ENCODE measurements around the gene CDK2AP2. TPM values are rescaled to one million over a fixed set of nuclear protein-coding genes. Genes with fewer than 3 reads are reported as not detected.

Gene CDK2AP2
- total and polyA plus RNA-seq, 2 donors (not counting 3 experiments of a cell fraction or from before 2014, with no cell fraction given), result 81.2 to 143 TPM

DNA sequence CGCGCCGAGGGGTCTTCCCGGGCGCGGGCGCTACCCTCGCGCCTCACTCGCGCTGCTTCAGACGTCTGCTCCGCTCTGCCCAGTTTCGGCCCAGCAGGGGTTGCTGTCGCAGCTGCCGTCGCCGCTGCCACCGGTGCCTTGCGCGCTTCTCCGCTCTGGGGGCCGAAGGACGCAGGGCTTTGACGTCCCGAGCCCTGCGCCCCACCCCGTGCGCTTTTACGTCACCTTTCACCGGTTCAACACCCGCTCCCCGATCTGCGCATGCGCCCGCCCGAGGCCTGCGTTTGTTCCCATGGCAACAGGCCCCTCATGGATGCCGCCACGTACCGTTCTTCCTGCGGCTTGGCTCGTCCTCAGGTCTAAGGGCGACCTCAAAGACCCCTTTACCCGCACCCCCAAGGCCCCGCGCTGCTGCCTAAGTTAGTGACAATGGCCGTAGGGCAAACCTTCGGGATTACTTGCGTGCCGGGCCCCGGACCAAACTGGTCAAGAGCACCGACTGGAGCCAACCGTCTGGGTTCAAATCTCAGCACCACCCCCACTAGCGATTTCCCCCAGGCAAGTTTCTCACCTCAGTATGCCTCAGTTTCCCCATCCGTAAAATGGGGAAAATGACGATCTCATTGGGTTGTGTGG is 642 bp upstream of the CDK2AP2 start:
- ChIA-PET CTCF (no interaction called here), POLR2A (no interaction called here)
- peaks cover 11% of the 10 kb centered on the region for H3K79me2 ChIP-seq (ENCODE audit: control insufficient read depth, insufficient read depth, low read length)

More for the DNA sequence above, 642 bp upstream of the CDK2AP2 start:
- H3K9me1 ChIP-seq (replicated peaks; ENCODE audit: control insufficient read depth, extremely low read depth, insufficient read depth, low read length), result no peaks in the 10 kb centered on the region
- TF ChIP-seq GATA2 (IDR thresholded peaks at IDR 0.05; ENCODE audit: insufficient read depth, insufficient read length, low read depth, low read length) (no peak), FOS (IDR thresholded peaks at IDR 0.05; ENCODE audit: borderline replicate concordance, insufficient read depth, low read length) (no peak), POLR2AphosphoS5 (IDR thresholded peaks at IDR 0.05; ENCODE audit: insufficient read depth, low read depth, low read length) (peak; percentile 75), MYC (IDR thresholded peaks at IDR 0.05; ENCODE audit: low read depth, low read length) (no peak), JUN (IDR thresholded peaks at IDR 0.05; ENCODE audit: borderline replicate concordance, insufficient read depth, insufficient read length, low read depth) (no peak), EZH2 (IDR thresholded peaks at IDR 0.05; ENCODE audit: borderline replicate concordance, low read depth, low read length, severe bottlenecking) (no peak), POLR2A (IDR thresholded peaks at IDR 0.05; ENCODE audit: low read depth, low read length) (peak; percentile 56)
- TF ChIP-seq, protein P1, sequence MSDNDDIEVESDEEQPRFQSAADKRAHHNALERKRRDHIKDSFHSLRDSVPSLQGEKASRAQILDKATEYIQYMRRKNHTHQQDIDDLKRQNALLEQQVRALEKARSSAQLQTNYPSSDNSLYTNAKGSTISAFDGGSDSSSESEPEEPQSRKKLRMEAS (IDR thresholded peaks at IDR 0.05; ENCODE audit: insufficient read depth, insufficient read length), result peak; percentile 62
- TF ChIP-seq, protein P2, sequence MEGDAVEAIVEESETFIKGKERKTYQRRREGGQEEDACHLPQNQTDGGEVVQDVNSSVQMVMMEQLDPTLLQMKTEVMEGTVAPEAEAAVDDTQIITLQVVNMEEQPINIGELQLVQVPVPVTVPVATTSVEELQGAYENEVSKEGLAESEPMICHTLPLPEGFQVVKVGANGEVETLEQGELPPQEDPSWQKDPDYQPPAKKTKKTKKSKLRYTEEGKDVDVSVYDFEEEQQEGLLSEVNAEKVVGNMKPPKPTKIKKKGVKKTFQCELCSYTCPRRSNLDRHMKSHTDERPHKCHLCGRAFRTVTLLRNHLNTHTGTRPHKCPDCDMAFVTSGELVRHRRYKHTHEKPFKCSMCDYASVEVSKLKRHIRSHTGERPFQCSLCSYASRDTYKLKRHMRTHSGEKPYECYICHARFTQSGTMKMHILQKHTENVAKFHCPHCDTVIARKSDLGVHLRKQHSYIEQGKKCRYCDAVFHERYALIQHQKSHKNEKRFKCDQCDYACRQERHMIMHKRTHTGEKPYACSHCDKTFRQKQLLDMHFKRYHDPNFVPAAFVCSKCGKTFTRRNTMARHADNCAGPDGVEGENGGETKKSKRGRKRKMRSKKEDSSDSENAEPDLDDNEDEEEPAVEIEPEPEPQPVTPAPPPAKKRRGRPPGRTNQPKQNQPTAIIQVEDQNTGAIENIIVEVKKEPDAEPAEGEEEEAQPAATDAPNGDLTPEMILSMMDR (IDR thresholded peaks at IDR 0.05; ENCODE audit: extremely low read depth in 1 of 2, insufficient read depth in 1 of 2, low read depth in 1 of 2, low read length in 2 of 2), result no peak
- peak overlapping the region; percentile 52 to 62 (median 53) for H3K4me3 ChIP-seq (replicated peaks in 1 of 3; ENCODE audit: insufficient read depth in 1 of 3, low read depth in 1 of 3, low read length in 3 of 3)
- H3K4me1 ChIP-seq (ENCODE audit: control insufficient read depth, extremely low read depth, insufficient read depth, low read length), result peaks cover 36% of the 10 kb centered on the region
- H3K36me3 ChIP-seq (ENCODE audit: control insufficient read depth in 2 of 2, extremely low read depth in 1 of 2, insufficient read depth in 2 of 2, low read length in 2 of 2), result peaks cover 0 to 4% of the 10 kb centered on the region in 2 experiments
- intact Hi-C loops (cut with micrococcal nuclease), result loop anchor here (1.0 to 10.0 kb wide), 7 partner anchors 39 to 244 kb away; partner anchors contain the start of genes GPR152, GRK2, GSTP1 and NDUFV1
- FAIRE-seq, result no peak
- peak overlapping the region; percentile 83 for H3K27ac ChIP-seq (ENCODE audit: insufficient read depth, low read depth, low read length)
- peak; percentile 97 for DNase-seq (ENCODE audit: low read depth, low spot score)
- H3K4me2 ChIP-seq (ENCODE audit: insufficient read depth, low read length), result peak overlapping the region; percentile 75
- peak overlapping the region; percentile 85 for H3K9ac ChIP-seq (replicated peaks; ENCODE audit: extremely low read depth, insufficient read depth, low read length)
- TSS peak; percentile 71 for BruUV-seq (replicated peaks)
- H3K27me3 ChIP-seq (ENCODE audit: control insufficient read depth in 2 of 2, insufficient read depth in 2 of 2, low read length in 2 of 2), result peaks cover 0 to 3% of the 10 kb centered on the region in 2 experiments
- dilution Hi-C loops (cut with MboI; ENCODE audit: extremely low pct_ligation_motif_present, low sequenced_read_pairs), result no loop called here
- peak overlapping the region; percentile 92 for H2AFZ ChIP-seq (ENCODE audit: low read depth, low read length)
- H3K9me3 ChIP-seq (replicated peaks; ENCODE audit: control insufficient read depth, insufficient read depth, low read length), result no peaks in the 10 kb centered on the region
- H4K20me1 ChIP-seq (replicated peaks; ENCODE audit: control insufficient read depth, extremely low read depth, insufficient read depth, low read length), result no peaks in the 10 kb centered on the region

Data from endothelial cell of umbilical vein (primary cell).